Fibroblast of skin of back (primary cell): Measurements from ENCODE around the gene ARGFX. TPM values are rescaled to one million over a fixed set of nuclear protein-coding genes. Genes with fewer than 3 reads are reported as not detected.
"Not testable (repeated sequence)": the region's sequence is repeated elsewhere in the genome, so short reads cannot be mapped to it uniquely, and the experiment has no call there.

Experiments
- DNase-seq: peaks from one replicate; pipeline ENCODE4 v3.0.0-alpha.2; 2013
- polyA plus RNA-seq, 2 experiments: library from polyadenylated mRNA; unstranded; fragments of 120-200 nt; gene quantifications; one replicate each; pipeline ENCODE4 v1.2.1, GENCODE V29; 2013; ENCODE audit not compliant: insufficient read length in 2 of 2

Gene ARGFX
- polyA plus RNA-seq (2013, experiment 1 of 2; ENCODE audit: insufficient read length), result not detected
- polyA plus RNA-seq (2013, experiment 2 of 2; ENCODE audit: insufficient read length), result not detected

- no peak for DNase-seq
Measured at GRCh38 chr3:121567649-121568048, at the start of gene ARGFX. TSS of gene ARGFX (plus strand) at chr3:121567949. CDS start at chr3:121570714, 2,765 bp downstream.

- DNase-seq, result peak; percentile 12
Measured at GRCh38 chr3:121517953-121518655, 49.6 kb upstream of the ARGFX start.

GRCh38 chr3:121520510-121520909 is 47.2 kb upstream of the ARGFX start:
- DNase-seq, result no peak

- no peak for DNase-seq
Measured at GRCh38 chr3:121529308-121529707, 38.4 kb upstream of the ARGFX start.

GRCh38 chr3:121531269-121531668 is 36.5 kb upstream of the ARGFX start:
- DNase-seq, result no peak

GRCh38 chr3:121542924-121543323 is 24.8 kb upstream of the ARGFX start:
- no peak for DNase-seq

GRCh38 chr3:121545049-121545573 is 22.6 kb upstream of the ARGFX start:
- peak; percentile 9 for DNase-seq

GRCh38 chr3:121545574-121546455 is 21.9 kb upstream of the ARGFX start, which contains the start of gene POLQ:
TSS of gene POLQ (minus strand) at chr3:121545988. CDS start at chr3:121545877, 111 bp downstream.
- peak; percentile 95 for DNase-seq

- no peak for DNase-seq
Measured at GRCh38 chr3:121552379-121552778, 15.4 kb upstream of the ARGFX start.

- DNase-seq, result no peak
Measured at GRCh38 chr3:121552797-121553196, 15.0 kb upstream of the ARGFX start.

GRCh38 chr3:121557426-121557934 is 10.3 kb upstream of the ARGFX start:
- DNase-seq, result no peak

GRCh38 chr3:121562148-121562547 is 5.6 kb upstream of the ARGFX start:
- DNase-seq, result no peak

- DNase-seq, result no peak
Measured at GRCh38 chr3:121566773-121567172, 976 bp upstream of the ARGFX start.

GRCh38 chr3:121574449-121574848 is 6.7 kb downstream of the ARGFX start:
- no peak for DNase-seq

- no peak for DNase-seq
Measured at GRCh38 chr3:121581691-121582090, 13.9 kb downstream of the ARGFX start.

- no peak for DNase-seq
Measured at GRCh38 chr3:121584418-121584817, 16.7 kb downstream of the ARGFX start.

- no peak for DNase-seq
Measured at GRCh38 chr3:121592856-121593702, 25.3 kb downstream of the ARGFX start, which contains the start of gene FBXO40. TSS of gene FBXO40 (plus strand) at chr3:121593379. CDS start at chr3:121620576, 27,197 bp downstream.

GRCh38 chr3:121593806-121594205 is 26.1 kb downstream of the ARGFX start:
- not testable (repeated sequence) for DNase-seq

GRCh38 chr3:121594850-121595249 is 27.1 kb downstream of the ARGFX start:
- DNase-seq, result no peak

- DNase-seq, result no peak
Measured at GRCh38 chr3:121595765-121596406, 28.1 kb downstream of the ARGFX start.

GRCh38 chr3:121598564-121598963 is 30.8 kb downstream of the ARGFX start:
- DNase-seq, result no peak
